Colonic mucosa (tissue), 4 donors: ENCODE measurements around the gene MAP3K14. TPM values are rescaled to one million over a fixed set of nuclear protein-coding genes. Genes with fewer than 3 reads are reported as not detected.
A peak's percentile ranks its signal among the peaks of the same experiment; 100 is the strongest.

ENCODE experiments used
- DNase-seq: peaks from one replicate; pipeline ENCODE4 v3.0.0-alpha.2; 2020
- H3K27ac ChIP-seq: fragments of 200-600 bp; one replicate; pipeline ENCODE4 v1.8.0; 2021
- H3K27me3 ChIP-seq: fragments of 200-600 bp; one replicate; pipeline ENCODE4 v1.8.0; 2021
- H3K36me3 ChIP-seq: fragments of 200-600 bp; one replicate; pipeline ENCODE4 v1.8.0; 2021
- H3K4me1 ChIP-seq: fragments of 200-600 bp; one replicate; pipeline ENCODE4 v1.8.0; 2021; ENCODE audit warnings: mild to moderate bottlenecking
- H3K4me3 ChIP-seq: fragments of 200-600 bp; one replicate; pipeline ENCODE4 v1.8.0; 2021
- H3K9ac ChIP-seq, 2 donors: one replicate each; pipeline ENCODE4 v1.7.0; 2013; ENCODE audit warnings: control low read depth in 2 of 2, low read depth in 2 of 2, low read length in 2 of 2
- H3K9me3 ChIP-seq: fragments of 200-600 bp; one replicate; pipeline ENCODE4 v1.8.0; 2021
- intact Hi-C: fragments of 100-400 bp; cut with DNase I; formaldehyde crosslinking; loops from one replicate; pipeline ENCODE4 v1.14.1; 2022
- total RNA-seq, 2 donors: library from RNA; stranded (reverse); fragmentation: NEBNext Ultra II Directional in 1 of 2; extraction: Animal tissue kit (Norgen Biotek cat#: 25700) in 1 of 2; gene quantifications; one replicate each; pipeline ENCODE4 v1.2.1, GENCODE V29; 2021
- TF ChIP-seq, protein P1 (sequence below): fragments of 200-600 bp; IDR thresholded peaks from one replicate; pipeline ENCODE4 v1.8.0; 2022; ENCODE audit warnings: antibody characterized with exemption, mild to moderate bottlenecking
- donor health status: healthy.
- donor health status: DM: no; HTN: no; CAD: no.
- donor health status: DM: no; HTN: no; CAD: no.

The MAP3K14 gene
- total RNA-seq, 2 donors from 2014 or later = 11.1 to 15.0 TPM

DNA sequence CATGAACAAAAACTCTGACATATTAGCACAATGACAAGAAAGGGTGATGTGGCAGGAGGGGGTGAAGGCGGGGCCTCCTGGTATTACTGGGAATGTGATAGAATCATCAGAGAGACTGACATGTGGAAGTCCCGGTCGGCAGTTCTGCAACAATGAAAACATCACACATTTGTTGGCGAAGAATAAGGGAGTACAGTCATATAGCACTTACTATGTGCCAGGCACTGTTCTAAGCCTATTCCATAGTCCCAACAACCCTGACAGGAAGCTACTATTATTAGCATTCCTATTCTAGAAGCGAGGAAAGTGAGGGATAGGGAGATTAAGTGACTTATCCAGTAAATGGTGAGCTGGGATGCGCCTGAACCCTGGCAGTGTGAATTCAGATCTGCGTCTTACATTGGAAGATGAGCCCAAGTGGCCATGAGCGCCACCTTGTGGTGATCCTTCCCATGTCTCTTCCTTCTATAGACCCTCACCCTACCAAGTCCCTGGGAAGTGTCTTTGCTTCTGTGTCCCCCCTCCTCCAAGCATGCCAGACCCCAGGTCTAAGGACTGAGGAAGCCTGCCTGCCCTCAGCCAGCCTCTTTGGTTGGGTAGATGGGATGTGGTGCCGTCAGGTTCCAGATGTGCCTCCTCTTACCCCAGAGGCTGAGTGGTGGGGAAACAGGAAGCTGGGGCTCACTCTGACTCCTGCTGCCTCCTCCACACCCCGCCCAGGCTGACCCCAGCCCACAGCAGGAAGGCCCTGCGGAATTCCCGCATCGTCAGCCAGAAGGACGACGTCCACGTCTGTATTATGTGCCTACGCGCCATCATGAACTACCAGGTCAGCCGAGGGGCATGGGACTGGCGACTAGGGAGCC lies 81.2 kb downstream of the MAP3K14 start:
- TF ChIP-seq, protein P1, sequence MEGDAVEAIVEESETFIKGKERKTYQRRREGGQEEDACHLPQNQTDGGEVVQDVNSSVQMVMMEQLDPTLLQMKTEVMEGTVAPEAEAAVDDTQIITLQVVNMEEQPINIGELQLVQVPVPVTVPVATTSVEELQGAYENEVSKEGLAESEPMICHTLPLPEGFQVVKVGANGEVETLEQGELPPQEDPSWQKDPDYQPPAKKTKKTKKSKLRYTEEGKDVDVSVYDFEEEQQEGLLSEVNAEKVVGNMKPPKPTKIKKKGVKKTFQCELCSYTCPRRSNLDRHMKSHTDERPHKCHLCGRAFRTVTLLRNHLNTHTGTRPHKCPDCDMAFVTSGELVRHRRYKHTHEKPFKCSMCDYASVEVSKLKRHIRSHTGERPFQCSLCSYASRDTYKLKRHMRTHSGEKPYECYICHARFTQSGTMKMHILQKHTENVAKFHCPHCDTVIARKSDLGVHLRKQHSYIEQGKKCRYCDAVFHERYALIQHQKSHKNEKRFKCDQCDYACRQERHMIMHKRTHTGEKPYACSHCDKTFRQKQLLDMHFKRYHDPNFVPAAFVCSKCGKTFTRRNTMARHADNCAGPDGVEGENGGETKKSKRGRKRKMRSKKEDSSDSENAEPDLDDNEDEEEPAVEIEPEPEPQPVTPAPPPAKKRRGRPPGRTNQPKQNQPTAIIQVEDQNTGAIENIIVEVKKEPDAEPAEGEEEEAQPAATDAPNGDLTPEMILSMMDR = peak; percentile 62
- Histone ChIP-seq H3K9ac (no peak overlapping the region), H3K27ac (no peak overlapping the region), H3K9me3 (no peaks in the 10 kb centered on the region), H3K4me3 (no peak overlapping the region), H3K27me3 (peaks cover under 1% of the 10 kb centered on the region), H3K4me1 (peaks cover 4% of the 10 kb centered on the region), H3K36me3 (no peaks in the 10 kb centered on the region)
- intact Hi-C loops = no loop called here
- DNase-seq = peak; percentile 80

DNA sequence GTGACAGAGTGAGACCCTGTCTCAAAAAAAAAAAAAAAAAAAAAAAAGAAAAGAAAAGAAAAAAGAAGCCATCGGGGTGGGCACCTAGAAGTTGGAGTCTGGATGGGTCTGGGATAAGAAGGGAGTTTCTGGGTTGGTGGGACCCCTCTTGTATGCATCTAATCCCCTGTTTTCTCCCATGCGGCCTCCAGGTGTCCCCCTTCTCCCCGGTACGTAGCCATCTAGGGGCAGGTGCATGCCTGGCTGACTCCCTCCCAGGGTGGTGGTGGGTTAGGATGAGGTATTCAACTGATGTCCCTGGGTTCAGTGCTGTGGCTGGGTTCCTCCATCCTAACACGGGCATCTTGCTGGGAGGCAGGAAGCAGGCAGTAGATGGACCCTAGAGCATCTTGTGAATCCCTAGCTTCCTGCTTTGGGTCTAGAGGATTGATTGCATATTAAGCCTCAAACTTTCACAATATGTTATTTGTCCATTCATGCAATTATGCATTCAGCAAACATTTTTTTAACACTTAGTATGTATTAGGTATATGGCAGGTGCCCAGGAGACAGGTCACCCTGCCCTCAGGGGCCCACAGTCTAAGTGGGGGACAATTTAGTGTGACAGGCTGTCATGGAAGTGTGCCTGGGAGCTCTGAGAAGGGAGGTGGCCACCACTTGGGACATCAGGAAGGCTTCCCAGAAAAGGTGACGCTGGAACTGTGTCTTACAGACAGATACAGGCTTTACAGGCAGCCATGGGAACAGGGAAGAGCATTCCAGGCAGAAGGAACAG lies 82.0 kb downstream of the MAP3K14 start:
- intact Hi-C loops = no loop called here
- Histone ChIP-seq H3K9ac (no peak overlapping the region), H3K9me3 (no peaks in the 10 kb centered on the region), H3K27ac (no peak overlapping the region), H3K36me3 (no peaks in the 10 kb centered on the region), H3K4me1 (peaks cover 4% of the 10 kb centered on the region), H3K27me3 (no peaks in the 10 kb centered on the region), H3K4me3 (no peak overlapping the region)
- DNase-seq = no peak
- TF ChIP-seq, protein P1 = no peak

DNA sequence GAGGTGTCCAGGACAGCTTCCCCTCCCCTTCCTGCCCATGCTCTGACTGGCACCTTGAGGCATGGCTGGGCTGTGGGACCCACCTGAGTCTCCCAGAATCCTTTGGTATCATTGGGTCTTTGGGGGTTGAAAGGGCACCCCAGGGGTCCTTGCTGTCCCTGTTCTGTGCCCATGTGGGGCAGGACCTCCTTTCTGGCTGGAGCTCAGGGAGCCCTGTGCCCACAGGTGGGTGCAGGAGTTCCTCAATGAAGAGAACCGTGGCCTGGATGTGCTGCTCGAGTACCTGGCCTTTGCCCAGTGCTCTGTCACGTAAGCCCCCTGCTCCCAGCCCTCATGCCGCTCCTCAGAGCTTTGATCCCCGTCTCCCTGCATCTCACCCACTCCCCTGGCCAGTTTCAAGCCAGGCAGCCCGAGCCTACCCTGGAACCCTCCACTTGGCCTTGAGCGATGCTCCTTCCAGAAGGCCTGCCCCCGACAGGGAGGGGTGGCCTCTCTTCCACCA lies 83.3 kb downstream of the MAP3K14 start:
- intact Hi-C loops = no loop called here
- Histone ChIP-seq H3K36me3 (no peaks in the 10 kb centered on the region), H3K9ac (no peak overlapping the region), H3K27me3 (no peaks in the 10 kb centered on the region), H3K27ac (no peak overlapping the region), H3K4me3 (no peak overlapping the region), H3K4me1 (peaks cover 6% of the 10 kb centered on the region), H3K9me3 (no peaks in the 10 kb centered on the region)
- no peak for DNase-seq
- TF ChIP-seq, protein P1 = no peak

DNA sequence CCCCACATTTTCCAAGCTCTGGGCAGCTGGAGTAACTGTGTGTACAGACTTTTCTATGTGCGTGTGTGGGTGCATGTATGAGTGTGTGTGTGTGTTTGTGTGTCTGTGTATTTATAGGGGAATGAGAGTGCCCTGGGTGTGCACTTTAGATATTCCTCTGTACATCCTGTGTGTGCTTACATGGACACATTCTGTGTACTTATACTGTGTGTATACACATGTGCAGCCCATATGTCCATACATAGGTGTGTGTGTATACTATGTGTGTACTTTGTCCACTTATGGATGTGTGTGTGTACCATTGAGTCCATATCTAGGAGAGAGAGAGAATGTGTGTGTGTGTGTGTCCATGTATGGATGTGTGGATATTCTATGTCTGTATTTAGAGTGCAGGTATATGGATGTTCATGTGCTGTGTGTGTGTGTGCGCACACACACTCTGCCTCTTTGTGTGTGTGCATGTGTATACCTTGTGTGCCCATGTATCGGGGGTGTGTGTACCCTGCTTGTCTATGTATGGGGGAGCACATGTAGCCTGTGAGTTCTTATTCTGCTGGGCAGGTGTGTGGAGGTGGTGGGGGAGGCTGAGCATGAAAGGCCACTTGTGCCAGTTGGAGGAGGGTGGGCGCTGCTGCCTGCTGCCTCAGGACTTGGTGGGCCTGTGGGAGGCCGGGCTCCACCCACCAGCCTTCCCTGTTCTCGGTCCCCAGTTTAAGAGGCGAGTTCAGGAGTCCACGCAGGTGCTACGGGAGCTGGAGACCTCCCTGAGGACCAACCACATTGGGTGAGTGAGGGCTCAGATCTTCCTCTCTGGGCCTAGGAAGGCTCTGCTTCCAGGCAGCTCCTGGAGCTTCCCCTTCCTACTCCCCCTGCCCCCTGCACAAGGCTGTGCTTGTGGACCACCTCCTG lies 84.1 kb downstream of the MAP3K14 start:
- Histone ChIP-seq H3K4me1 (peaks cover 13% of the 10 kb centered on the region), H3K9me3 (no peaks in the 10 kb centered on the region), H3K9ac (no peak overlapping the region), H3K27ac (no peak overlapping the region), H3K4me3 (no peak overlapping the region), H3K36me3 (no peaks in the 10 kb centered on the region), H3K27me3 (no peaks in the 10 kb centered on the region)
- TF ChIP-seq, protein P1 = no peak
- DNase-seq = no peak
- intact Hi-C loops = no loop called here
